ENCODE data around the gene ARFIP1. TPM values are rescaled to one million over a fixed set of nuclear protein-coding genes. Genes with fewer than 3 reads are reported as not detected.

Gene ARFIP1
- total and polyA plus RNA-seq, 2 of the 8 experiments (the other 6 are each of a cell fraction or from before 2014, with no cell fraction given), result 13.5 to 38.0 TPM

DNA sequence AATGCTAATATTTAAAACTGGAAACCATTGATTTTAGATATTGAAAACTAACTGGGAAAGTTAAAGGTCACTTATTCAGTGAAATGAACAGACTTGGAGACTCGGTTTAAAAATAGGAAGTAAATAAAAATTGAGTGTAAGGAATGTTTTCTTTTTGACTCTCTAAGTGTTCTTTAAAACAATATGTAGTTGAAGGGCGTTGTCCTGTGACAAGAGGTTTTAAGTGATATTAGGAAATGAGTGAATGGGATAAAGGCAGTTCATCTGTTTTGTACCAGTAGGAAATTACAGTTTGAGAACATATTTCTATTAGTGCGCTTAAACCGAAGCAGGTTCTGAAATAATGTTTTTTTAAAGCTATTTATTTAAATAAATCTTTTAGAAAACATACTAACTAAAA lies 77.2 kb downstream of the ARFIP1 start:
- no peak overlapping the region for H3K4me3 ChIP-seq (ENCODE audit: extremely low read depth in 1 of 4, insufficient read depth in 2 of 4, low read depth in 3 of 4, low read length in 4 of 4)
- no peak overlapping the region for H2BK20ac ChIP-seq (ENCODE audit: low read length)
- no peaks in the 10 kb centered on the region; a peak in 1 of 8 replicates for H3K36me3 ChIP-seq (ENCODE audit: control insufficient read depth in 2 of 4, insufficient read depth in 4 of 4, low read length in 3 of 4)
- H3K9ac ChIP-seq (replicated peaks in 1 of 4; ENCODE audit: extremely low read depth in 1 of 4, low read depth in 3 of 4, low read length in 3 of 4), result no peak overlapping the region
- no peak overlapping the region for H4K8ac ChIP-seq (ENCODE audit: extremely low read depth, insufficient read depth, low read length)
- no peak overlapping the region for H3K18ac ChIP-seq (ENCODE audit: extremely low read depth, low read length)
- peaks cover 0 to 2% of the 10 kb centered on the region in 2 experiments for H4K20me1 ChIP-seq (replicated peaks in 1 of 2; ENCODE audit: control insufficient read depth in 1 of 2, insufficient read depth in 2 of 2, low read length in 2 of 2)
- peaks cover 0 to 4% (median 1%) of the 10 kb centered on the region in 4 experiments; a peak in 1 of 7 replicates for H3K4me1 ChIP-seq (replicated peaks in 1 of 4; ENCODE audit: control insufficient read depth in 3 of 4, insufficient read depth in 4 of 4, low read length in 3 of 4)
- no peak overlapping the region for H3K23ac ChIP-seq (ENCODE audit: insufficient read length)
- POLR2A ChIA-PET (ENCODE audit: partially characterized antibody), result no interaction called here
- no peak overlapping the region for H3K4me2 ChIP-seq (ENCODE audit: insufficient read depth in 1 of 2, low read depth in 2 of 2, low read length in 2 of 2)
- 88% methylated on average over 4 of the region's 4 CpGs; no CpG with 5 or more reads in 1 of the 2 experiments for WGBS, 2 experiments (ENCODE audit: extremely low coverage in 1 of 2, insufficient coverage in 1 of 2, insufficient read length in 1 of 2, insufficient replicate concordance in 2 of 2, low coverage in 1 of 2, low lambda C conversion rate in 2 of 2, missing lambda C conversion rate in 1 of 2)
- no peak overlapping the region for H2BK120ac ChIP-seq (replicated peaks; ENCODE audit: low read depth, low read length)
- no peak overlapping the region for H2AK5ac ChIP-seq (ENCODE audit: low read depth, low read length)
- H2AFZ ChIP-seq (ENCODE audit: low read length), result no peak overlapping the region
- no peak overlapping the region for H4K91ac ChIP-seq (replicated peaks; ENCODE audit: insufficient read length, low read length)
- H3K14ac ChIP-seq (ENCODE audit: insufficient read length), result no peak overlapping the region
- DNase-seq (ENCODE audit: low read depth in 1 of 2, low spot score in 2 of 2), result no peak
- H3K23me2 ChIP-seq (ENCODE audit: low read depth, low read length), result no peaks in the 10 kb centered on the region
- H3K4ac ChIP-seq (replicated peaks; ENCODE audit: insufficient read length, low read depth, low read length), result no peak overlapping the region
- no peak overlapping the region for H4K5ac ChIP-seq (ENCODE audit: insufficient read length, low read depth, low read length)
- H2BK15ac ChIP-seq (ENCODE audit: low read length), result no peak overlapping the region
- H3K79me2 ChIP-seq (ENCODE audit: control insufficient read depth in 1 of 2, insufficient read depth in 2 of 2, low read length in 2 of 2), result peaks cover 0 to 30% of the 10 kb centered on the region in 2 experiments; a peak in 2 of 4 replicates
- FAIRE-seq, result no peak
- no peak overlapping the region for H2BK5ac ChIP-seq (ENCODE audit: low read depth, low read length)
- H3K9me3 ChIP-seq (ENCODE audit: insufficient read depth in 2 of 2, low read depth in 1 of 2, low read length in 1 of 2), result peaks cover 0 to 3% of the 10 kb centered on the region in 2 experiments; a peak in 2 of 4 replicates
- CTCF ChIA-PET (ENCODE audit: partially characterized antibody), result interaction anchor here (1.4 kb wide), 1 partner anchor 10 kb away, joined by 3 read pairs; no protein-coding TSS in a partner anchor
- H3K27me3 ChIP-seq (replicated peaks in 1 of 4; ENCODE audit: control insufficient read depth in 3 of 4, extremely low read depth in 1 of 4, insufficient read depth in 3 of 4, low read length in 3 of 4), result no peaks in the 10 kb centered on the region
- H3K79me1 ChIP-seq (ENCODE audit: low read depth, low read length), result no peaks in the 10 kb centered on the region
- no peak overlapping the region for H3K56ac ChIP-seq (replicated peaks; ENCODE audit: insufficient read length, low read depth, low read length)
- no peak overlapping the region for H3K27ac ChIP-seq (ENCODE audit: low read depth, low read length)
- no peak overlapping the region for H2BK12ac ChIP-seq (ENCODE audit: low read depth, low read length)
- TF ChIP-seq CEBPB (IDR thresholded peaks at IDR 0.05; ENCODE audit: low read depth, low read length) (no peak), SIRT6 (IDR thresholded peaks at IDR 0.05; ENCODE audit: low read length) (no peak), CTCF (IDR thresholded peaks at IDR 0.05; ENCODE audit: control extremely low read depth in 1 of 3, insufficient read depth in 1 of 3, low read depth in 1 of 3, low read length in 3 of 3) (no peak), NRF1 (IDR thresholded peaks at IDR 0.05; ENCODE audit: low read depth, low read length) (no peak), JUND (IDR thresholded peaks at IDR 0.05; ENCODE audit: low read length) (no peak), EZH2 (IDR thresholded peaks at IDR 0.05; ENCODE audit: low read depth, low read length, severe bottlenecking) (no peak), RBBP5 (IDR thresholded peaks at IDR 0.05; ENCODE audit: borderline replicate concordance, low read depth, low read length) (no peak), PHF8 (conservative IDR thresholded peaks at IDR 0.05; ENCODE audit: low read depth, low read length) (no peak), KDM1A (IDR thresholded peaks at IDR 0.05; ENCODE audit: borderline replicate concordance, low read length) (no peak)
- TF ChIP-seq, protein P1, sequence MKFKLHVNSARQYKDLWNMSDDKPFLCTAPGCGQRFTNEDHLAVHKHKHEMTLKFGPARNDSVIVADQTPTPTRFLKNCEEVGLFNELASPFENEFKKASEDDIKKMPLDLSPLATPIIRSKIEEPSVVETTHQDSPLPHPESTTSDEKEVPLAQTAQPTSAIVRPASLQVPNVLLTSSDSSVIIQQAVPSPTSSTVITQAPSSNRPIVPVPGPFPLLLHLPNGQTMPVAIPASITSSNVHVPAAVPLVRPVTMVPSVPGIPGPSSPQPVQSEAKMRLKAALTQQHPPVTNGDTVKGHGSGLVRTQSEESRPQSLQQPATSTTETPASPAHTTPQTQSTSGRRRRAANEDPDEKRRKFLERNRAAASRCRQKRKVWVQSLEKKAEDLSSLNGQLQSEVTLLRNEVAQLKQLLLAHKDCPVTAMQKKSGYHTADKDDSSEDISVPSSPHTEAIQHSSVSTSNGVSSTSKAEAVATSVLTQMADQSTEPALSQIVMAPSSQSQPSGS (IDR thresholded peaks at IDR 0.05; ENCODE audit: low read length), result no peak
